ENCODE measurements around the gene B4GALNT4. TPM values are rescaled to one million over a fixed set of nuclear protein-coding genes. Genes with fewer than 3 reads are reported as not detected.
A peak's percentile ranks its signal among the peaks of the same experiment; 100 is the strongest.
"Not testable (repeated sequence)": the region's sequence is repeated elsewhere in the genome, so short reads cannot be mapped to it uniquely, and the experiment has no call there.

Gene B4GALNT4
- total RNA-seq, 2 donors from 2014 or later: 2.1 to 2.7 TPM

- Mint-ChIP-seq H3K36me3 (ENCODE audit: insufficient read depth in 2 of 2) (peaks cover 0 to 2% of the 10 kb centered on the region in 2 donors), H3K9me3 (no peaks in the 10 kb centered on the region), H3K4me3 (peak overlapping the region; percentile 75 to 83), H3K27ac (peak overlapping the region; percentile 43), H3K4me1 (ENCODE audit: low read depth) (peaks cover 76% of the 10 kb centered on the region), H3K27me3 (ENCODE audit: low read depth) (no peaks in the 10 kb centered on the region)
- DNase-seq: peak; percentile 66 to 68
- ATAC-seq (replicated peaks in 1 of 2): peak in 1 of 2 donors; percentile 3
These were observed 38.5 kb upstream of the B4GALNT4 start for GRCh38 chr11:330694-331357.

- no peak for ATAC-seq (replicated peaks in 1 of 2)
- Mint-ChIP-seq H3K27ac (peak overlapping the region; percentile 43), H3K4me3 (peak overlapping the region; percentile 75 to 83), H3K36me3 (ENCODE audit: insufficient read depth in 2 of 2) (peaks cover 0 to 2% of the 10 kb centered on the region in 2 donors), H3K4me1 (ENCODE audit: low read depth) (peaks cover 76% of the 10 kb centered on the region), H3K27me3 (ENCODE audit: low read depth) (no peaks in the 10 kb centered on the region), H3K9me3 (no peaks in the 10 kb centered on the region)
- DNase-seq: no peak
These were observed 37.8 kb upstream of the B4GALNT4 start for GRCh38 chr11:331358-332060.

- DNase-seq: no peak
- Mint-ChIP-seq H3K4me3 (peak overlapping the region; percentile 10 to 32), H3K27ac (no peak overlapping the region), H3K36me3 (ENCODE audit: insufficient read depth in 2 of 2) (peaks cover 0 to 2% of the 10 kb centered on the region in 2 donors), H3K27me3 (ENCODE audit: low read depth) (no peaks in the 10 kb centered on the region), H3K9me3 (no peaks in the 10 kb centered on the region), H3K4me1 (ENCODE audit: low read depth) (peaks cover 72% of the 10 kb centered on the region)
- ATAC-seq (replicated peaks in 1 of 2): no peak
These were observed 36.4 kb upstream of the B4GALNT4 start for GRCh38 chr11:332651-333480.

GRCh38 chr11:333616-334263 is 35.6 kb upstream of the B4GALNT4 start:
- peaks cover 65% of the 10 kb centered on the region for H3K4me1 Mint-ChIP-seq (ENCODE audit: low read depth)
- not testable (repeated sequence) for DNase-seq; H3K36me3 Mint-ChIP-seq (ENCODE audit: insufficient read depth in 2 of 2); H3K9me3 Mint-ChIP-seq; H3K27me3 Mint-ChIP-seq (ENCODE audit: low read depth); H3K4me3 Mint-ChIP-seq; ATAC-seq (replicated peaks in 1 of 2)
- H3K27ac Mint-ChIP-seq: peak overlapping the region; percentile 43

- ATAC-seq (replicated peaks in 1 of 2): no peak
- Mint-ChIP-seq H3K4me1 (ENCODE audit: low read depth) (peaks cover 58% of the 10 kb centered on the region), H3K27me3 (ENCODE audit: low read depth) (no peaks in the 10 kb centered on the region), H3K4me3 (no peak overlapping the region), H3K36me3 (ENCODE audit: insufficient read depth in 2 of 2) (no peaks in the 10 kb centered on the region), H3K27ac (no peak overlapping the region), H3K9me3 (no peaks in the 10 kb centered on the region)
- no peak for DNase-seq
These were observed 34.9 kb upstream of the B4GALNT4 start for GRCh38 chr11:334264-334994.

- Mint-ChIP-seq H3K4me3 (no peak overlapping the region), H3K27me3 (ENCODE audit: low read depth) (no peaks in the 10 kb centered on the region), H3K4me1 (ENCODE audit: low read depth) (peaks cover 49% of the 10 kb centered on the region), H3K27ac (no peak overlapping the region), H3K9me3 (no peaks in the 10 kb centered on the region), H3K36me3 (ENCODE audit: insufficient read depth in 2 of 2) (no peaks in the 10 kb centered on the region)
- DNase-seq (no peak), ATAC-seq (replicated peaks in 1 of 2) (no peak)
These were observed 33.3 kb upstream of the B4GALNT4 start for GRCh38 chr11:335779-336658.

- peaks cover 49% of the 10 kb centered on the region for H3K4me1 Mint-ChIP-seq (ENCODE audit: low read depth)
- H3K36me3 Mint-ChIP-seq (ENCODE audit: insufficient read depth in 2 of 2): no peaks in the 10 kb centered on the region
- DNase-seq (no peak), ATAC-seq (replicated peaks in 1 of 2) (no peak)
- no peak overlapping the region for H3K27ac Mint-ChIP-seq
- no peak overlapping the region for H3K4me3 Mint-ChIP-seq
- H3K9me3 Mint-ChIP-seq: no peaks in the 10 kb centered on the region
- no peaks in the 10 kb centered on the region for H3K27me3 Mint-ChIP-seq (ENCODE audit: low read depth)
These were observed 32.6 kb upstream of the B4GALNT4 start for GRCh38 chr11:336659-337198.

- no peaks in the 10 kb centered on the region for H3K36me3 Mint-ChIP-seq (ENCODE audit: insufficient read depth in 2 of 2)
- H3K27ac Mint-ChIP-seq: no peak overlapping the region
- H3K4me3 Mint-ChIP-seq: no peak overlapping the region
- DNase-seq (no peak), ATAC-seq (replicated peaks in 1 of 2) (no peak)
- H3K9me3 Mint-ChIP-seq: no peaks in the 10 kb centered on the region
- peaks cover 48% of the 10 kb centered on the region for H3K4me1 Mint-ChIP-seq (ENCODE audit: low read depth)
- no peaks in the 10 kb centered on the region for H3K27me3 Mint-ChIP-seq (ENCODE audit: low read depth)
These were observed 31.6 kb upstream of the B4GALNT4 start for GRCh38 chr11:337711-338110.

- Mint-ChIP-seq H3K27ac (no peak overlapping the region), H3K4me1 (ENCODE audit: low read depth) (peaks cover 43% of the 10 kb centered on the region), H3K27me3 (ENCODE audit: low read depth) (no peaks in the 10 kb centered on the region), H3K4me3 (no peak overlapping the region), H3K9me3 (no peaks in the 10 kb centered on the region), H3K36me3 (ENCODE audit: insufficient read depth in 2 of 2) (peaks cover 0 to 1% of the 10 kb centered on the region in 2 donors)
- ATAC-seq (replicated peaks in 1 of 2) (no peak), DNase-seq (no peak)
These were observed 29.3 kb upstream of the B4GALNT4 start for GRCh38 chr11:339963-340362.

- Mint-ChIP-seq H3K4me1 (ENCODE audit: low read depth) (peaks cover 36% of the 10 kb centered on the region), H3K9me3 (no peaks in the 10 kb centered on the region), H3K27me3 (ENCODE audit: low read depth) (no peaks in the 10 kb centered on the region), H3K4me3 (no peak overlapping the region), H3K36me3 (ENCODE audit: insufficient read depth in 2 of 2) (peaks cover 0 to 3% of the 10 kb centered on the region in 2 donors), H3K27ac (peak overlapping the region; percentile 94)
- DNase-seq (no peak), ATAC-seq (replicated peaks in 1 of 2) (no peak)
These were observed 28.5 kb upstream of the B4GALNT4 start for GRCh38 chr11:340539-341512.
